ENCODE measurements around the gene C1QBP.
"Not testable (repeated sequence)": the region's sequence is repeated elsewhere in the genome, so short reads cannot be mapped to it uniquely, and the experiment has no call there.

C1QBP gene

GRCh38 chr17:5444209-5444608 is 5.3 kb upstream of the C1QBP start:
- no peaks in the 10 kb centered on the region for H3K27me3 Mint-ChIP-seq
- H3K4me1 Mint-ChIP-seq: peaks cover 9% of the 10 kb centered on the region
- H3K27ac Mint-ChIP-seq: peak overlapping the region in 1 of 2 donors; percentile 81
- no peak overlapping the region for H3K4me3 Mint-ChIP-seq
- no peak for DNase-seq
- no peak for ATAC-seq
- H3K9me3 Mint-ChIP-seq: no peaks in the 10 kb centered on the region

GRCh38 chr17:5443728-5444127 is 4.8 kb upstream of the C1QBP start:
- no peak for ATAC-seq
- no peaks in the 10 kb centered on the region for H3K9me3 Mint-ChIP-seq
- no peak for DNase-seq
- H3K27ac Mint-ChIP-seq: no peak overlapping the region
- H3K27me3 Mint-ChIP-seq: no peaks in the 10 kb centered on the region
- H3K4me1 Mint-ChIP-seq: peaks cover 10% of the 10 kb centered on the region
- no peak overlapping the region for H3K4me3 Mint-ChIP-seq

- H3K27ac Mint-ChIP-seq: peak overlapping the region; percentile 91 to 94
- H3K4me1 Mint-ChIP-seq: peaks cover 42% of the 10 kb centered on the region
- H3K27me3 Mint-ChIP-seq: no peaks in the 10 kb centered on the region
- DNase-seq (no peak), ATAC-seq (no peak)
- H3K9me3 Mint-ChIP-seq: no peaks in the 10 kb centered on the region
- peak overlapping the region; percentile 87 to 92 for H3K4me3 Mint-ChIP-seq
Measured at GRCh38 chr17:5439446-5439764, 450 bp upstream of the C1QBP start.

GRCh38 chr17:5437721-5438317 is 1.1 kb downstream of the C1QBP start:
- ATAC-seq: no peak
- no peaks in the 10 kb centered on the region for H3K9me3 Mint-ChIP-seq
- DNase-seq: no peak
- H3K27ac Mint-ChIP-seq: peak overlapping the region; percentile 90 to 91
- peaks cover 42% of the 10 kb centered on the region for H3K4me1 Mint-ChIP-seq
- no peaks in the 10 kb centered on the region for H3K27me3 Mint-ChIP-seq
- H3K4me3 Mint-ChIP-seq: peak overlapping the region; percentile 87 to 92

GRCh38 chr17:5435781-5436315 is 3.1 kb downstream of the C1QBP start:
- Mint-ChIP-seq H3K4me3 (peak overlapping the region; percentile 54 to 67), H3K27ac (peak overlapping the region in 1 of 2 donors; percentile 19), H3K4me1 (peaks cover 51% of the 10 kb centered on the region)
- H3K9me3 Mint-ChIP-seq, ATAC-seq, DNase-seq, H3K27me3 Mint-ChIP-seq: not testable (repeated sequence)

- no peaks in the 10 kb centered on the region for H3K27me3 Mint-ChIP-seq
- H3K9me3 Mint-ChIP-seq: no peaks in the 10 kb centered on the region
- peak overlapping the region; percentile 57 to 88 for H3K27ac Mint-ChIP-seq
- peak overlapping the region; percentile 32 to 53 for H3K4me3 Mint-ChIP-seq
- no peak for ATAC-seq
- peaks cover 54% of the 10 kb centered on the region for H3K4me1 Mint-ChIP-seq
- no peak for DNase-seq
Measured at GRCh38 chr17:5434984-5435383, 4.0 kb downstream of the C1QBP start.

- DNase-seq (no peak), ATAC-seq (no peak)
- Mint-ChIP-seq H3K9me3 (no peaks in the 10 kb centered on the region), H3K27ac (peak overlapping the region in 1 of 2 donors; percentile 64), H3K4me1 (peaks cover 38% of the 10 kb centered on the region), H3K27me3 (no peaks in the 10 kb centered on the region), H3K4me3 (no peak overlapping the region)
Measured at GRCh38 chr17:5431949-5432556, 6.9 kb downstream of the C1QBP start.

- peak overlapping the region; percentile 64 to 81 for H3K27ac Mint-ChIP-seq
- not testable (repeated sequence) for ATAC-seq, H3K4me3 Mint-ChIP-seq
Measured at GRCh38 chr17:5431234-5431633, 7.7 kb downstream of the C1QBP start.

GRCh38 chr17:5430413-5430999 is 8.4 kb downstream of the C1QBP start:
- Mint-ChIP-seq H3K4me1 (peaks cover 28% of the 10 kb centered on the region), H3K9me3 (no peaks in the 10 kb centered on the region), H3K27ac (peak overlapping the region; percentile 64 to 81), H3K4me3 (no peak overlapping the region), H3K27me3 (no peaks in the 10 kb centered on the region)
- ATAC-seq: no peak
- no peak for DNase-seq

More at GRCh38 chr17:5431234-5431633, 7.7 kb downstream of the C1QBP start:
- DNase-seq, H3K27me3 Mint-ChIP-seq, H3K9me3 Mint-ChIP-seq: not testable (repeated sequence)
- H3K4me1 Mint-ChIP-seq: peaks cover 30% of the 10 kb centered on the region

- no peaks in the 10 kb centered on the region for H3K27me3 Mint-ChIP-seq
- ATAC-seq: no peak
- H3K4me3 Mint-ChIP-seq: no peak overlapping the region
Measured at GRCh38 chr17:5429191-5429887, 9.6 kb downstream of the C1QBP start.

GRCh38 chr17:5425826-5426225 is 13.1 kb downstream of the C1QBP start:
- no peaks in the 10 kb centered on the region for H3K27me3 Mint-ChIP-seq
- ATAC-seq (no peak), DNase-seq (no peak)
- no peak overlapping the region for H3K27ac Mint-ChIP-seq
- peaks cover 35% of the 10 kb centered on the region for H3K4me1 Mint-ChIP-seq
- no peaks in the 10 kb centered on the region for H3K9me3 Mint-ChIP-seq
- no peak overlapping the region for H3K4me3 Mint-ChIP-seq

More at GRCh38 chr17:5429191-5429887, 9.6 kb downstream of the C1QBP start:
- DNase-seq: no peak
- H3K4me1 Mint-ChIP-seq: peaks cover 23% of the 10 kb centered on the region
- peak overlapping the region in 1 of 2 donors; percentile 77 for H3K27ac Mint-ChIP-seq
- H3K9me3 Mint-ChIP-seq: no peaks in the 10 kb centered on the region

GRCh38 chr17:5424909-5425308 is 14.0 kb downstream of the C1QBP start:
- no peaks in the 10 kb centered on the region for H3K27me3 Mint-ChIP-seq
- DNase-seq (no peak), ATAC-seq (no peak)
- H3K4me3 Mint-ChIP-seq: no peak overlapping the region
- peak overlapping the region in 1 of 2 donors; percentile 69 for H3K27ac Mint-ChIP-seq
- H3K4me1 Mint-ChIP-seq: peaks cover 35% of the 10 kb centered on the region
- no peaks in the 10 kb centered on the region for H3K9me3 Mint-ChIP-seq

GRCh38 chr17:5422505-5422904 is 16.4 kb downstream of the C1QBP start:
- no peak for DNase-seq
- H3K9me3 Mint-ChIP-seq: no peaks in the 10 kb centered on the region
- no peaks in the 10 kb centered on the region for H3K27me3 Mint-ChIP-seq
- peak overlapping the region in 1 of 2 donors; percentile 25 for H3K4me3 Mint-ChIP-seq
- H3K27ac Mint-ChIP-seq: no peak overlapping the region
- no peak for ATAC-seq
- peaks cover 34% of the 10 kb centered on the region for H3K4me1 Mint-ChIP-seq

GRCh38 chr17:5419959-5420653 is 18.8 kb downstream of the C1QBP start, which contains the start of gene RPAIN:
Gene RPAIN, plus strand, starts transcription at chr17:5420182. Its CDS starts 29 bp downstream, at chr17:5420211.
- no peaks in the 10 kb centered on the region for H3K27me3 Mint-ChIP-seq
- H3K9me3 Mint-ChIP-seq: no peaks in the 10 kb centered on the region
- peak within 1 kb of the TSS; percentile 98 to 99 for H3K27ac Mint-ChIP-seq
- peak within 1 kb of the TSS; percentile 88 to 94 for H3K4me3 Mint-ChIP-seq
- DNase-seq (peak in 1 of 2 donors; percentile 87), ATAC-seq (peak; percentile 79)
- peaks cover 43% of the 10 kb centered on the region for H3K4me1 Mint-ChIP-seq

- H3K4me1 Mint-ChIP-seq: peaks cover 45% of the 10 kb centered on the region
- peak; percentile 97 to 98 for DNase-seq
- no peaks in the 10 kb centered on the region for H3K27me3 Mint-ChIP-seq
- ATAC-seq: peak; percentile 95
- peak within 1 kb of the TSS; percentile 98 to 99 for H3K27ac Mint-ChIP-seq
- H3K4me3 Mint-ChIP-seq: peak within 1 kb of the TSS; percentile 88 to 94
- H3K9me3 Mint-ChIP-seq: no peaks in the 10 kb centered on the region
Measured at GRCh38 chr17:5419356-5419958, 19.5 kb downstream of the C1QBP start, which contains the start of gene NUP88. Gene NUP88, minus strand, starts transcription at chr17:5419662. Its CDS starts 12 bp downstream, at chr17:5419650.
